NCI-H1092 treated with DMSO at 0.1 percent for 48 hours (cell line): ENCODE results near the gene RAPGEF2.
"Not testable (repeated sequence)": the region's sequence is repeated elsewhere in the genome, so short reads cannot be mapped to it uniquely, and the experiment has no call there.

Experiments used
- DNase-seq: peaks from one replicate; lab custom pipeline; 2025; lab: John Stamatoyannopoulos, UW

Gene RAPGEF2

DNA sequence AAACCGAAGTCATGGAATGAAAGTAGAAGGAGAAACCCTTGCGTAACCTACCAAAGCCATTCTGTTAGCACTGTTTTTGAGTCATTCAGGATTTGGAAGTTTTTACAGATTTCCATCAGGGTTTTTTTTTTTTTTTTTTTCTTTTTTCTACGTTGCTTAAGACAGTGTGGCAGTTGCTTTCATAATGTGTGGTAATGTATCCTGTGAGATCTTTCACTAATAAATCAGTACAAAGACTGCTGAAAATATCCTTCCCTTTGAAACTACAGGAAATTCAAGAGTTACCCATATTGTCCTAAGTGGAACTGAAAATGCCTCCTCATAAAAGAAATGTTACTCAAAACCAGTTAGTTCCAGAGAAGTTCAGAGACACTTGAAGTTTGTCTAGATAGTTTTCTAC lies 137.8 kb downstream of the RAPGEF2 start:
- DNase-seq, result no peak

DNA sequence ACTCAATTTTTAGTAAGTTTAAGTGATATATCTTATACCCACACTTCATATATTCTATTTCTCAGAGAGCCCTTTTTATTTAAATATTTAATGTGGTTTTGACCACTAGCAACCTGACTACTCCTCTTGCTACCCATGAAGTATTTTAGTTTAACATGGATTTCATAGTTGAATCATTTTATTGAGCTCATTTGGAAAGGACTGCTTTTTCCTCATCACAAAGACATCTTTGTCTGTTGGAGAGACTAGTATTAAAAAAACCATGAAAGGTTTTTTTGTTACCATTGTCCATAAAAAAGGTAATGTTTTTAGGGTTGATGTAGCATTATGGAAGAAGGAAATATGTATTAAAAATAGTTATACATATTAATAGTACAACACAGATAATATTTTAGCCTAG lies 139.5 kb downstream of the RAPGEF2 start:
- DNase-seq, result no peak

DNA sequence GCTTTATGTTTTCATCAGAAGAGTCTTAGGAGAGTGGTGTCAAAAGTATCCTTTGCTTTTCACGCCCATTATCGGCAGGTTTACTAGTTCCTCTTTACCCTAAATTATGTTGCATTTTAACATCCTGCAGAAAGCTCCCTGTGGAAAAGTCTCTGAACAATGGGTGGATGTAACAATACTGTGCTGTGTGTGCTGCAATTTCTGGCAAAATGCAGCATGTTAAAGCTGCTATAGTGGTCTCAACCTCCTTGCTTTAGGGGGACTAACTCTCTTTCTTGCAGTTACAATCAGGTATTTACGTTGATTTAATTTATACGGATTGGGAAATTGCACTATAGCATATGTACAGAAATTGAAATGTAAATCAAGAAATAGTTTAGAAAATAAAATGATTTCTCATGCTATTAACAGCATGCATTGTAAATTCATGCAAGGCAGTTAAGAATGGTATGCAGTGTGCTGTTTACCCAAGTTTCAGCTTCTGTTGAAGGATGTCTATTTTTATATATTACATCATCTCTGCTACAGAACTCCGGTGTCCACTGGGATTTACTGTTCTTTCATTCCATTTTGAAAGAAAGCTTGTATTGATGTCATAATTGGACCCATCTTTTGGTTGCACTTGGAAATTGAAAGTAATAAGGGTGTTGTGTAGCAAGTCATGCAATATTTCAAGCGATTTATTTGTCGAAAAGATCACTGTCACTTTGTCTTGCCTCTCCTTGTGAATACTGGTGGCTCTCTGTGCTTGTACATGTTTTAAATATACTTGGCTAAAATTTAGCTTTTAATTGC lies 145.7 kb downstream of the RAPGEF2 start:
- no peak for DNase-seq

DNA sequence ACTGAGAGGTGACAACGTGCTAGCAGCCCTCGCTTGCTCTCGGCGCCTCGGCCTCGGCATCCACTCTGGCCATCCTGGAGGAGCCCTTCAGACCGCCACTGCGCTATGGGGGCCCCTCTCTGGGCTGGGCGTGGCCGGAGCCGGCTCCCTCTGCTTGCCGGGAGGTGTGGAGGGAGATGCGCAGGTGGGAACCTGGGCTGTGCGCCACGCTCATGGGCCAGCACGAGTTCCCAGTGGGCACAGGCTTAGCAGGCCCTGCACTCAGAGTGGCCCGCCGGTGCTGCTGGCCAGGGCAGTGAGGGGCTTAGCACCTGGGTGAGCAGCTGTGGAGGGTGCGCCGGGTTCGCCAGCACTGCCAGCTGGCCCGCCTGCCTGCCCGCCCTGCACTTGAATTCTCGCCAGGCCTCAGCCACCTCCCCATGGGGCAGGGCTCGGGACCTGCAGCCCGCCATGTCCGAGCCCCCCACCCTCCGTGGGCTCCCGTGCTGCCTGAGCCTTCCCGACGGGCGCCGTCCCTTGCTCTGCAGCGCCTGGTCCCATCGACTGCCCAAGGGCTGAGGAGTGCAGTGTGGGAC lies 148.0 kb downstream of the RAPGEF2 start:
- DNase-seq, result no peak

DNA sequence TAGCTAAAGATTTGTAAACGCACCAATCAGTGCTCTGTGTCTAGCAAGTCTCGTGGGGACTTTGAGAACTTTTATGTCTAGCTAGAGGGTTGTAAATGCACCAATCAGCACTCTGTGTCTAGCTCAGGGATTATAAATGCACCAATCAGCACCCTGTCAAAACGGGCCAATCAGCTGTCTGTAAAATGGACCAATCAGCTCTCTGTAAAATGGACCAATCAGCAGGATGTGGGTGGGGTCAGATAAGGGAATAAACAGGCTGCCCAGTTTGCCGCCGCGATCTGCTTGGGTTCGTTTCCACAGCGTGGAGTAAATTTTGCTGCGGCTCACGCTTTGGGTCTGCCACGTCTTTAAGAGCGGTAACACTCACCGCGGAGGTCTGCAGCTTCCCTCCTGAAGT lies 148.7 kb downstream of the RAPGEF2 start:
- not testable (repeated sequence) for DNase-seq

DNA sequence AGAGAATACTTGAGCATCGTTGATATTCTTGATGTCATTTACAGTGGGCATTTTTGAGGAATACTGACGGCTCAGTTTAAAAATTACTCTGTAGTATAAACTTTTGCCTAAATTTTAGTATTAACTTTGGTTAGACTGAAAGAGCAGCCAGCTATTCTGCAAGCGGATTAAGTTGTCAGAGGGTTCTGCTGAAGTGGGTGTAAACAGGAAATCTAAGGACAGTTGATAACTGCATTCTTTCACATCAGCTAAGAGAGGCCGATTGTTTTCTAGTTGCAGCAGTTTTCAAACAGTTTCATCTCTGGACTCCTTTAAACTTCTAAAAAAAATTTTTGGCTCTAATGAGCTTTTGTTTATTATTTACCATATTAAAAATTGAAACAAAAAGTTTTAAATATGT lies 149.6 kb downstream of the RAPGEF2 start:
- no peak for DNase-seq

DNA sequence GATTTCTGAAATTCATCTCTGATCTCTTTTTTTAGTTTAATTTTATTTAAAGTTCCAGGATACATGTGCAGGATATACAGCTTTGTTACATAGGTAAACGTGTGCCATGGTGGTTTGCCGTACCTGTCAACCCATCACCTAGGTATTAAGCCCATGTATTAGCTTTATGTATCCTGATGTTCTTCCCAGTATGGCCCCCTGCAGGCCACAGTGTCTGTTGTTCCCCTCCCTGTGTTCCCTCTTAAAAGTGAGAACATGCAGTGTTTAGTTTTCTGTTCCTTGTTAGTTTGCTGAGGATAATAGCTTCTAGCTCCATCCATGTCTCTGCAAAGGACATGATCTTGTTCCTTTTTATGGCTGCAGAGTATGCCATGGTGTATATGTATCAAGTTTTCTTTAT lies 153.2 kb downstream of the RAPGEF2 start:
- no peak for DNase-seq

DNA sequence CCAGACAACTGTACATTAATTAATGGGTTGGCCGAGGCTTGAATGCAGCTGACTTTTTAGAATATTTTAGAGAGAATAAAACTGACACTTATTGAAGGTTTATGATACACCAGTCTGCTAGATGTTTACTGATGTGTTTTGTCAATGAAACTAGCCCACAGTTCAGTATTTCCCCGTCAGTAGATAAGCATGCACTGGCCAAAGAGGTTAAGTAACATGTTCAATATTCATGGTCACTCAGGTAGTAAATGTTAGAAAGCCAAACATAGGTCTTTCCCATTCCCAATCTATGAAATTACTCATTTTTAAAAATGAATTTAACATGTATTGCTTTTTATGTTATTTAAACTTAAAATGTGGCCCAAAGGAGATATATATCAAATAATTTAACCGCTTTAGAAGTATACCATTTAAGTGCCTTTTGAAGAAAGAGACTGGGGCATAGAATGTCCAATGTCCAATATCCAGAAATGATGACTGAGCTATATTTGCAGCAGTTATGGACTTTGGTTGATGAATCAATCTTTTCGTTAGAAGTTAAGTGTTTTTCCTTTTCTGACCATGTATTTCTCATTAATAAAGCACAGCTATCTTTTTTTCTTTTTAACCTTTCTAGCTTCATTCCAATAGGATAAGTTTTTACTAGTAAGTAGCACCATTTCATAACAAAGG lies 156.1 kb downstream of the RAPGEF2 start:
- DNase-seq, result no peak

DNA sequence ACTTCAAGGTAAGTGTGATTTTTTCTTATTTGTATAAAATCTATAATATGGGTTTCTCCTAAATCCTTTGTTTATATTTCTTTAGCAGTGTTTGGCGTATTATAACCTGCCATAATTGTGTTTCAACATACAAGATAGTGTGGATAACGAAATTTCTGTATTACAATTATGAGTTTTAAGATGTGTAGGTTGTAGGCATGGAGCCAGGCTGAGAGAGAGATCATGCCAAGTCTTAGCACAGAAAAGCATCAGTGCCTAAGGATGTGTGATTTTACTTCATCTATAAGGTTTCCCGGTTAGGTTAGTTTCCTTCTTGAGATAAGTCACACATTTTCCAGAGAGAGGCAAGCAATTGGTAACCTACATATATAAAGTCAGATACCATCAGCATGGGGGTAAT lies 161.2 kb downstream of the RAPGEF2 start:
- DNase-seq, result no peak

DNA sequence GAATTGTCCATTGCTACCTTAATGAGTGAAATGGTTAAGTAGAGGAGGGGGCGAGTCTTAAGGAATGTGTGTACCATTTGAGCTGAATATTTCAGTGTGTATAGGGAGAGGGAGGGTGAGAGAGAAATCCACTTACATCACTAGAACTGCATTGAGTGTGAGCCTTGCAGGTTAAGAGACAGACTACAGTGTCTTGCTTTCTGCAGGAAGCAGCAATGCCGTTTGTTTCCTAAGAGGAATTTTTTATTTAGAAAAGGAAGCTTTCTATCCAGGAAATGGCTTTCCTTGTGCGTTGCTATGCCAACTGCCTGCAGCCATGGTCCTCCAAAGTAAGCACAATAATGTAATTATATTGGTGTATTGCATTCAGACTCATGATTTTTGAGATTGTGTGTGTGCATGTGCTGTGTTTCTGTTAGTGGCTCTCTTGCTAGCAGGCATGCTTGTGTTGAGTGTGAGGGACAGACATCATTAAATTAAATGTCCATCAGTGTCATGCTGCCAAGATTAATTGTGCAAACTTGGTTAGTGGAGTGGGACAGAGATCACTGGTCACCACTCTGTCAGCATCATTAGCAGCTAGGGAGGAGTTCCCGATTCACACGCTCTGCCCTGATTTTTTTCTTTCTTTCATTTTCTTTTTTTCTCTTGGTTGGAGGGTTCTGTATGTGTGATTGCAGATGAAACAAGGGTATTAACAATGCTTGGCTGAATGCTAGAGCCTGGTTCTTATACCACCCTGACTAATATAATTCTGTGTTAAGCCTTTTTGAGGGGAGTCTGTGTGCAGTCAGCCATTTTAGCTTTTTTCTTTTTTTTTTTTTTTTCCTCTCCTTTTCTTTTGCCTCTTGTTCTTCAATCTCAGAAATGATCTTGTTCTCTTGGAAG lies 164.3 kb downstream of the RAPGEF2 start:
- no peak for DNase-seq

DNA sequence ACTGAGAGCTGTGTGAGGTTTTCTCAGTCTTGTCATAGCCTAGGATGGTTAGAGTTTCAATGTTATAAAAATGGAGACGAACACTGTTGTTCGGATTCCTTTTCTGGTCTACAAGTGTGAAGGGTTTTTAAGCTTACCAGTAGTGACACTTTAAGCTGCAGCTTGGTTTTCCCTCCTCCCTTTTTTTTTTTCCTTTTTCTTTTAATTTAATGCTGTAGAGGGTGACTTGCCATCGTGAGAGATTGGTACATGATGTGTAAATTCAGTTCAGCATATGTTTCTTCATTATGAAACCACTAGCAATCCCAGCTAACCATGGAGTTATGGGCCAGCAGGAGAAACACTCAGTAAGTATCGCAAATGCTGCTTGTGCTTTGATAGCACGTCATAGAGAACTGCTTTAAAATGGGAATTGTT lies 165.0 kb downstream of the RAPGEF2 start:
- no peak for DNase-seq

DNA sequence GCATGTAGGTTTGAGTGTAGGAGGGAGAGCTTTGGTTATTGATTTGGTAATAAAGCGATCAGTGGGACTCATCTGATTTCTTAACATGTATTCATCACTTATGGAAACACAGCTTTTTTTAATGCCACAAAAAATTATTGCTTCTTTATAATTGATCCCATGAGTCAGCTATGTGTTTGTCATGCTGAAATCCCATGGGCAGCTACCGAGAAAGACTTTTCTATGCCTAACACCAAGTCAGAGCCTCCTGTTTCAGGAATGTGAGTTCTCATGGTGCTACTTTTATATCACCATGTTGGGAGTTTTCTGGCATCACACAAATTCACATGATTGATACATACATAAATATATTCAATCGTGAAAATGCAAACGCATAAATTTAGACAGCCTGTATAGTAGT lies 165.7 kb downstream of the RAPGEF2 start:
- DNase-seq, result no peak

DNA sequence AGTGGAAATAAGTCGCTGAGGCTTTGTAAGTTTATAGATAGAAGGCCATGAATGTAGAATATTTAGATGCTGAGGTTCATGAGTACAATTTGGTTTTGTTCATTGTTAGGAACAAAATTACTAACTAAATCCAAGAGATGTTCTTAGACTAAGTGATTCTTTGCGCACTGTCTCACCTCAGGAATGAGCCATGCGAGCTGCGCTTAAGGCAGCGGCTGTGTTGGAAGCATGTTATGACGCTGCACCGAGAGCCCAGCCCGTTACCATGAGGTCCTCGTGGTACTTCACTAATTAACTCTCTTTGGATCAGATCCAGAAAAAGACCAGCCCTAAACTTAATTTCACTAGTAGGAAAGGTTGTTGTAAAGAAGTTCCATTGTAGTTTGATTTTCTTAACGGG lies 166.2 kb downstream of the RAPGEF2 start:
- DNase-seq, result no peak

DNA sequence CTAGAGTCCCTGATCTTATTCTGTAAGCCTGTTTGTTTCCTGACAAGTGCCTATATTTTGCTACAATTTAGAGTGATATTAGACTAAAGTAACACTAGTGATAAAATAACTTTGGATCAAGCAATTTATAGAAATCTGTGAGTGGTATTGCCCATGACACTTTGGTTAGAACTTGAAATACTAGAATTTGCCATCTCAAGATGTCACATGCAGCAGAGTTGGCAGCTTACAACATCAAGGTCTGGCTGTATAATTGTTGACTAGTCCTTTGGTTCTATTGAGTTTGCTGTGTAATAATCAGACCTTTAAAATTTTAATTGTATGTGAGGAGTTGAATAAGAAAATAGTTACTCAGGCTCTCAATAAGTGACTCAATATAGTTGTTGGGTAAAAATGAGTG lies 167.1 kb downstream of the RAPGEF2 start:
- no peak for DNase-seq

DNA sequence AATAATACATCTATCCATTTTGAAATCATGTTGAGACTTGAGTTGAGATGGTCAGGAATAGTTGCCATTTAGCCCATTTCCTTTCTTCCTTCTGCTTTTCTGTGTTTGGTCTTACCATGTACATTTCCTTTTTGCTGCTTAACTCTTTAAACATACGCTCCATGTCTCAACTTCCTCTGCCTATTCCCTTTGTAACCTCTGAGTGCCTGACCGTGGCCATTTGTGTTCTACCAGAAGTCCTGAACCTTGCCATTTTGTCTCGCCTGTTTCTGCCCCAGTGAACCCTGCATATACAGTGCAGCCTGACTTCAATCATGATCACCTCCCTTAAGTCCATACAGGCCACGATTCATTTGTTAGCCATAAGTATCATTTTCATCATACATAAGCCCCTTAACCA lies 169.0 kb downstream of the RAPGEF2 start:
- DNase-seq, result no peak

DNA sequence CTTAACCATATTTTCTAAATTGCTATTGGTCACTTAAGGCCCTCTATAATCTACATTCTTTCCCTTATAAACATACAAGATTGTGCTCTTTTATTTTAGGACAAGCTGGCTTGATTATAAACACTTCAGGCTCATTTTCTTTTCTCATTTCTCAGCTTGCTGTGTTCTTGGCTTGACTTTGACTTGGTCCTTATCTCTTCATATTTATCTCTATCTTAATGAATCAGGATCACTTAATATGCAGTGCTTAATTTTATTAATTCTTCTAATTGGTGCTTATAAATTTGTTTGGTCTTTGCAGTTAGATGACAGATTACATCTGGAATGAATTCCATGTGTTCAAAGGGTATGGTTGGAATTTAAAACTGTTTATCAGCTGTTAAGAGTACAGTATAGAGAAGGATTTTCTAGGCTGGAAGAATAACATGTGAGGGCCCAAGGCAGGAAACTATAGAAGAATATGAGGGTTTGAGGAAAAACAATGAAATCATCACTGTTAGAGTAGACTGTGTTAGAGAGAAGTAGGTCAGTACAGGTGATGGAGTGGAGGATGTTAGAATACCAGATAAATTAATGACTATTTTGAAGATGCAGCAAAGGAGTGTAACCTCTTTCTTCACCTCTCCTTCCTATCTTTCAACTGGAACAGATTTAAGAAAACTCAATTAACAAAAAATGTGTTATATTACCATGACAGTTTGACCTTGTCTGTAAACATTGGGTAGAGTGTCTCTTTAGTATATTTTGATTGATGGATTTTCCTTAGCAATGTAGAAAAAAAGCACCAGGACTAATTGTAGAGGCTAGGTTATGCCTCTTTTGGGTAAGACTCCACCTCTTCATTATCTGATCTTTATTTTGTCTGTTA lies 169.6 kb downstream of the RAPGEF2 start:
- no peak for DNase-seq

DNA sequence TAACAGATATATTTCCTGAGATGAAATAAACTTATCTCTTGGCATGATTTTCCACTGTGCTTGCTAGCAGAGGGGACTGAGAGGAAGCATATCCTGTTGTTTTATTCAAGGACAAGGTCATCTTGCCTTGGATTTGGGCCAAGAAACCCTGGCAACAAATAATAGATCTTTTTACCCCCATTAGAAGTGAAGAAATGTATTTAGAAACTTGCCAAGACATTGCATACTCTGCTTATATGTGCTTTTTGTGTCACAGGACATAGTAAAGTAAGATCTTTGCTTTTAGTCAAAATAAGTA lies 170.2 kb downstream of the RAPGEF2 start:
- DNase-seq, result no peak

DNA sequence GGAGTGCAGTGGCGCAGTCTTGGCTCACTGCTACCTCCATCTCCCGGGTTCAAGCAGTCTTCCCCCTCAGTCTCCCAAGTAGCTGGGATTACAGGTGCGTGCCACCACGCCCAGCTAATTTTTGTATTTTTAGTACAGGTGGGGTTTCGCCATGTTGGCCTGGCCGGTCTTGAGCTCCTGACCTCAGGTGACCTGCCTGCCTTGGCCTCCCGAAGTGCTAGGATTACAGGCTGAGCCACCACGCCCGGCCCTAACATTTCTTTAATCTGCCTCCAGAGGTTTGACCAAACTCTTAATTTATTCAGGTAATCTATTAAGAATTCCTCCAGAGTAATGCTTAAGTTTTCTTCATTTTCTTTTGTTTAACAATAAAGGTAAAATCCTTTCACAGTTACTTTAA lies 171.0 kb downstream of the RAPGEF2 start:
- DNase-seq, result no peak

DNA sequence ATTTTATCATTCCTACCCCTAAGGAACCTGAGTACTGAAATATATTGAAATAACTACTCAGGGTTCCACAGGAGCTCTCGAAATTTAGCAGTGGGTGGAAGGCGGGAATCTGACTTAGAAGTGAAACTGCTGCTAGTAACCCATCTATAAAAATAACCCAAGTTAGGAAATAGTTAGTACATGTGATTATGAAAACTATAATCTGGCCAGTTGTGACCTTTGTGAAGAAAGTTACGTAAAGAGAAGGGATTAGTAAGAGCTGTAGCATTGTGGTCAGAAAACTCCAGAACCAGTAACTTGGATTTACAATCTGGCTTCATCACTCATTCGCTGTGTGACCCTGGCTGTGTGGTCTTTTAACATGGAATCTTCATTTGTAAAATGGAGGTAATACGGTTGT lies 175.5 kb downstream of the RAPGEF2 start:
- no peak for DNase-seq

DNA sequence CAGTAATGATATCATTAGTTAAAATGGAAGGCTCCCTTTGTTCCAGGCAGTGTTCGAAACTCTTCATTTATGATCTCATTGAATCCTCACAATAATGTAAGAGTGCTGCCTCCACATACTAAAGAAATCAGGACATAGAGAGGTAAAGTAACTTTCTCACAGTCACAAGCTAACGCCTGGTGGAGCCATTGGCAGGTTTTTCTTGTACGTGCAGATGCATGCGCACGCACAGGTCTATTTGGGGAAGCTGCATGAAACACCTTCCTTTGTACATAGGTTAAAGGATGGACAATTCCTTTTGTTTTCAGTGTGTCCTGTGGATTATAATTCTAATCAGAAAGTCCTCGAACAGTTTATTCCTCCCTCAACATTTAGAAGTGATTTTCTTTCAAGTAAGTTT lies 176.2 kb downstream of the RAPGEF2 start:
- no peak for DNase-seq

DNA sequence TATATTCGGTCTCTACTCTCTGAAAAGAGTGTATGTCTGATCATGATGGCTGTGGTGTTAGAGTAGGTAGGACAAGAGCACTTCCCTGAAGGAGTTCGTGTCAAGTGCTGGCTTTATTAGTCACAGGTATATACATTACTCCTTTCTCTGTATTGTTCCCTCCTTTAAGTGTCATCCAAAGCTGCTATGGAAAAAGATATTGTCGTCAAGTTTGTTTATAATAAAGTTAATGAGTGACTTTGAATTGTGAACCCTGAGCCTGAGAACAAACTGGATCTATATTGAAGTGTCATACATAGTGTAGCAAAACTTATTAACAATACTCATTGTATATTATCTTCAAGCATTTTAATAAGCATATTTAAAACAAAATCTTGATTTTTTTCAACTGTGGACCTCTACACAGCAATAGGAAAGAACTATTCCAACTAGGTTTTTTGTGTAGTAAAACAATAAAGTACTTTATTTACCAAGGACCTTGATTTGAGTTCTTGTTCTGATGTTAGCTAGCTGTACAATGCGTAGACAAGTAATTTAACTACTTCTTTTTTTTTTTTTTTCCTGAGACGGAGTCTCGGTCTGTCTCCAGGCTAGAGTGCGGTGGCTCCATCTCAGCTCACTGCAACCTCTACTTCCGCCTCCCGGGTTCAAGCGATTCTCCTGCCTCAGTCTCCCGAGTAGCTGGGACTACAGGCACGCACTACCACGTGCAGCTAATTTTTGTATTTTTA lies 177.7 kb downstream of the RAPGEF2 start:
- DNase-seq, result no peak
